ENCODE measurements around the gene RHD. TPM values are rescaled to one million over a fixed set of nuclear protein-coding genes. Genes with fewer than 3 reads are reported as not detected.
"Not testable (repeated sequence)": the region's sequence is repeated elsewhere in the genome, so short reads cannot be mapped to it uniquely, and the experiment has no call there.

RHD gene
- total RNA-seq, 1 experiment from 2014 or later, result 1.3 TPM

GRCh38 chr1:25259813-25260212 lies 12.5 kb upstream of the RHD start:
- not testable (repeated sequence) for DNase-seq; H2BK20ac ChIP-seq (ENCODE audit: low read depth, low read length, poor library complexity, severe bottlenecking); H3K27ac Mint-ChIP-seq; H3K27me3 ChIP-seq (ENCODE audit: insufficient read depth, low read length); H4K20me1 ChIP-seq (ENCODE audit: control insufficient read depth, insufficient read depth, insufficient read length); H3K9me3 Mint-ChIP-seq; H2BK120ac ChIP-seq (ENCODE audit: low read depth, low read length, poor library complexity, severe bottlenecking); H3K14ac ChIP-seq (ENCODE audit: insufficient read depth, low read length); H3K9ac ChIP-seq (ENCODE audit: extremely low read depth, insufficient read length, low read length); H3T11ph ChIP-seq (ENCODE audit: low read length); H3K4me1 ChIP-seq (ENCODE audit: insufficient read depth, low read length); H3K9me3 ChIP-seq (ENCODE audit: control insufficient read depth, low read depth, low read length); H3K23ac ChIP-seq (ENCODE audit: insufficient read length, low read depth, low read length); H3K23me2 ChIP-seq (ENCODE audit: insufficient read length, low read depth, low read length, poor library complexity, severe bottlenecking); H2AFZ ChIP-seq (ENCODE audit: low read length); H3K27me3 Mint-ChIP-seq (ENCODE audit: low read depth); H2BK15ac ChIP-seq (ENCODE audit: low read depth, low read length); H3K18ac ChIP-seq (ENCODE audit: insufficient read length, low read depth, low read length); H3K79me2 ChIP-seq (ENCODE audit: insufficient read depth, low read length); H2BK12ac ChIP-seq (ENCODE audit: insufficient read length, low read depth, low read length); H3K4ac ChIP-seq (ENCODE audit: low read depth, low read length); H3K79me1 ChIP-seq (ENCODE audit: insufficient read depth, low read depth, low read length, poor library complexity, severe bottlenecking); H4K8ac ChIP-seq (replicated peaks; ENCODE audit: insufficient read length, low read depth, low read length); H3K4me3 Mint-ChIP-seq; H2AK5ac ChIP-seq (ENCODE audit: insufficient read length, low read length); H4K91ac ChIP-seq (ENCODE audit: insufficient read length, low read depth, low read length); H4K5ac ChIP-seq (ENCODE audit: insufficient read length, low read depth, low read length); H3K27ac ChIP-seq (ENCODE audit: insufficient read length, low read depth, low read length); H3K4me2 ChIP-seq (ENCODE audit: insufficient read depth, insufficient read length, low read length); H2BK5ac ChIP-seq (ENCODE audit: insufficient read length, low read length); H3K56ac ChIP-seq (ENCODE audit: insufficient read length, low read depth, low read length)
- H3K36me3 Mint-ChIP-seq (ENCODE audit: insufficient read depth in 1 of 3, low read depth in 3 of 3), result peaks cover 0 to 15% (median 13%) of the 10 kb centered on the region in 3 experiments; a peak in 4 of 7 replicates
- WGBS (ENCODE audit: extremely low coverage, insufficient read length, low lambda C conversion rate), result no CpG with 5 or more reads among the region's 7 CpGs
- peaks cover 21 to 24% of the 10 kb centered on the region in 2 experiments for H3K4me1 Mint-ChIP-seq
- 0 out of 3 replicates have a peak, but pooled peaks have one; percentile 10 for TF ChIP-seq CTCF (conservative IDR thresholded peaks at IDR 0.05)

GRCh38 chr1:25260336-25260735 lies 12.0 kb upstream of the RHD start:
- not testable (repeated sequence) for H3K27me3 ChIP-seq (ENCODE audit: insufficient read depth, low read length); H4K8ac ChIP-seq (replicated peaks; ENCODE audit: insufficient read length, low read depth, low read length); H3K27ac ChIP-seq (ENCODE audit: insufficient read length, low read depth, low read length); H3T11ph ChIP-seq (ENCODE audit: low read length); H2BK15ac ChIP-seq (ENCODE audit: low read depth, low read length); H3K4ac ChIP-seq (ENCODE audit: low read depth, low read length); H3K18ac ChIP-seq (ENCODE audit: insufficient read length, low read depth, low read length); DNase-seq; H2BK120ac ChIP-seq (ENCODE audit: low read depth, low read length, poor library complexity, severe bottlenecking); H3K79me1 ChIP-seq (ENCODE audit: insufficient read depth, low read depth, low read length, poor library complexity, severe bottlenecking); H3K4me3 Mint-ChIP-seq; H3K23ac ChIP-seq (ENCODE audit: insufficient read length, low read depth, low read length); H3K9me3 Mint-ChIP-seq; H3K4me2 ChIP-seq (ENCODE audit: insufficient read depth, insufficient read length, low read length); H4K20me1 ChIP-seq (ENCODE audit: control insufficient read depth, insufficient read depth, insufficient read length); H3K27ac Mint-ChIP-seq; H3K9me3 ChIP-seq (ENCODE audit: control insufficient read depth, low read depth, low read length); H2BK12ac ChIP-seq (ENCODE audit: insufficient read length, low read depth, low read length); H2BK5ac ChIP-seq (ENCODE audit: insufficient read length, low read length); H2AFZ ChIP-seq (ENCODE audit: low read length); H3K79me2 ChIP-seq (ENCODE audit: insufficient read depth, low read length); H3K56ac ChIP-seq (ENCODE audit: insufficient read length, low read depth, low read length); H3K4me1 ChIP-seq (ENCODE audit: insufficient read depth, low read length); H4K5ac ChIP-seq (ENCODE audit: insufficient read length, low read depth, low read length); H3K9ac ChIP-seq (ENCODE audit: extremely low read depth, insufficient read length, low read length); H3K14ac ChIP-seq (ENCODE audit: insufficient read depth, low read length); H4K91ac ChIP-seq (ENCODE audit: insufficient read length, low read depth, low read length); H2BK20ac ChIP-seq (ENCODE audit: low read depth, low read length, poor library complexity, severe bottlenecking); H3K27me3 Mint-ChIP-seq (ENCODE audit: low read depth); H2AK5ac ChIP-seq (ENCODE audit: insufficient read length, low read length); H3K23me2 ChIP-seq (ENCODE audit: insufficient read length, low read depth, low read length, poor library complexity, severe bottlenecking)
- no CpG with 5 or more reads among the region's 3 CpGs for WGBS (ENCODE audit: extremely low coverage, insufficient read length, low lambda C conversion rate)
- H3K4me1 Mint-ChIP-seq, result peaks cover 18 to 24% of the 10 kb centered on the region in 2 experiments
- H3K36me3 Mint-ChIP-seq (ENCODE audit: insufficient read depth in 1 of 3, low read depth in 3 of 3), result peaks cover 0 to 15% (median 13%) of the 10 kb centered on the region in 3 experiments; a peak in 4 of 7 replicates
